Smooth muscle cell of the umbilical artery (primary cell): Measurements from ENCODE around the gene CAND1. TPM values are rescaled to one million over a fixed set of nuclear protein-coding genes. Genes with fewer than 3 reads are reported as not detected.

ENCODE experiments used
- total RNA-seq: library from RNA; depleted of rRNA; stranded (reverse); fragments of >200 nt; gene quantifications from 2 replicates; pipeline ENCODE4 v1.2.3, GENCODE V29; 2014

Gene CAND1
- 142 and 171 TPM in 2 replicates for total RNA-seq

DNA sequence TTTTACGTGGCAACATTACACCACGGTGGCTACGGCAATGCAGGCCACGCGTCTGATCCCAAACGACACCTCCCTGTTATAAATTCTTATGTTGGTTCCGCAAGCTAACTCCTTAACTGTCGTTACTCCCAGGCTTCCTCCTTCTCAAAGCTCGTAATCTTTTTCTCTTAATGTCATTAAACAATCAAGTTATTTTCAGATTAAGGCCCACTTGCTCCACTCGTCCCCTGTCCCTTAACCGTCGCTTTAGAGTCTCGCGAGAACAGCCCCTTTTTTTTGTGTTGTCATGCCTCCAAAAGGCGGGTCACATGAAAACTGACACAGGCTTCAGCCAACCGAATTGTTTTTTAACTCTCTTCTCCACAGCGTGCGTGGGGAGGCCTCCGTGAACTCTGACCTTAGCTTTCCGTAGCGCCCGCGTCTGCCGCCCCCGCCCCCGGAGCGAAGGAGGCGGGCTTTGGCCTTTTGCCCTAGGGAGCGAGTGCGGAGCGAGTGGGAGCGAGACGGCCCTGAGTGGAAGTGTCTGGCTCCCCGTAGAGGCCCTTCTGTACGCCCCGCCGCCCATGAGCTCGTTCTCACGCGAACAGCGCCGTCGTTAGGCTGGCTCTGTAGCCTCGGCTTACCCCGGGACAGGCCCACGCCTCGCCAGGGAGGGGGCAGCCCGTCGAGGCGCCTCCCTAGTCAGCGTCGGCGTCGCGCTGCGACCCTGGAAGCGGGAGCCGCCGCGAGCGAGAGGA is at the start of gene CAND1:
Gene CAND1, plus strand, starts transcription at position 463 of the 737 bp plus-strand sequence. CDS start 360 bp downstream, outside the sequence.

